NOMO-1 treated with dmso at 0.1 percent for 144 hours (cell line): ENCODE data around the gene ACP3.
"Not testable (repeated sequence)": the region's sequence is repeated elsewhere in the genome, so short reads cannot be mapped to it uniquely, and the experiment has no call there.

Experiments
- DNase-seq: peaks from one replicate; lab custom pipeline; 2025; ENCODE audit not compliant: unreplicated experiment; lab: John Stamatoyannopoulos, UW

Gene ACP3

GRCh38 chr3:132317229-132317948, at the start of gene ACP3:
Gene ACP3, plus strand, starts transcription at chr3:132317407. Its CDS starts 50 bp downstream, at chr3:132317457.
- DNase-seq, result peak; percentile 99

- DNase-seq, result no peak
Observed at GRCh38 chr3:132268956-132269355, 48.3 kb upstream of the ACP3 start.

- DNase-seq, result no peak
Observed at GRCh38 chr3:132273036-132273435, 44.2 kb upstream of the ACP3 start.

- DNase-seq, result no peak
Observed at GRCh38 chr3:132276228-132276906, 40.8 kb upstream of the ACP3 start.

- no peak for DNase-seq
Observed at GRCh38 chr3:132279030-132279429, 38.2 kb upstream of the ACP3 start.

- peak; percentile 99 for DNase-seq
Observed at GRCh38 chr3:132283440-132283839, 33.8 kb upstream of the ACP3 start.

GRCh38 chr3:132283916-132284405, 33.2 kb upstream of the ACP3 start:
- no peak for DNase-seq

- peak; percentile 88 for DNase-seq
Observed at GRCh38 chr3:132284781-132285619, 32.2 kb upstream of the ACP3 start.

- DNase-seq, result no peak
Observed at GRCh38 chr3:132285620-132285945, 31.6 kb upstream of the ACP3 start.

- DNase-seq, result no peak
Observed at GRCh38 chr3:132286035-132286434, 31.2 kb upstream of the ACP3 start.

- DNase-seq, result no peak
Observed at GRCh38 chr3:132288357-132288756, 28.9 kb upstream of the ACP3 start.

GRCh38 chr3:132289316-132289715, 27.9 kb upstream of the ACP3 start:
- no peak for DNase-seq

- peak; percentile 94 for DNase-seq
Observed at GRCh38 chr3:132290833-132291232, 26.4 kb upstream of the ACP3 start.

GRCh38 chr3:132292042-132292441, 25.2 kb upstream of the ACP3 start:
- DNase-seq, result no peak

GRCh38 chr3:132293251-132293650, 24.0 kb upstream of the ACP3 start:
- peak; percentile 44 for DNase-seq

- DNase-seq, result no peak
Observed at GRCh38 chr3:132294906-132295305, 22.3 kb upstream of the ACP3 start.

- not testable (repeated sequence) for DNase-seq
Observed at GRCh38 chr3:132303336-132304201, 13.6 kb upstream of the ACP3 start.

- DNase-seq, result not testable (repeated sequence)
Observed at GRCh38 chr3:132304351-132304750, 12.9 kb upstream of the ACP3 start.

- DNase-seq, result not testable (repeated sequence)
Observed at GRCh38 chr3:132310057-132310456, 7.2 kb upstream of the ACP3 start.

GRCh38 chr3:132311316-132311715, 5.9 kb upstream of the ACP3 start:
- DNase-seq, result no peak

- no peak for DNase-seq
Observed at GRCh38 chr3:132311841-132312240, 5.4 kb upstream of the ACP3 start.
